Measurements from ENCODE around the gene CBLC. TPM values are rescaled to one million over a fixed set of nuclear protein-coding genes. Genes with fewer than 3 reads are reported as not detected.

Gene CBLC
- total RNA-seq, 1 donor from 2014 or later = not detected

DNA sequence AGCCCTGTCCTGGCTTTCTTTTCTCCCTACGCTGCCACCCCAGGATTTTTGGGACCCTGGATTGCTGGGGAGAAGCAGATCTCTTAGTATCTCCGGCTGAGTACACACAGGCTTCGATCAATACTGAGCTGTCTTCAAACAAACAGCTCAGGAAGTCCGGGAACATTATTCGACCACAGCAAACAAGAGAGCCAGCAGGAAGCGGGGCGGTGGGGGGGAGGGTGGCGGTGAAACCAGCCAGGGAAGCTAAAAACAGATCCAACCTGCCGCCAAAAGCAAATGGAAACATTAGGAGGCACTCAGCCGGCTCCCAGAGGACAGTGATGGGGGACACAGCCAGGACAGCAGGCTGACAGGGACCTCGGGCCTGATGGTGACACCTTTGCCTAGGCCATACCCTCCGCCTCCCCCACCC lies 19.0 kb downstream of the CBLC start:
- DNase-seq (ENCODE audit: extremely low read depth, low read depth, low spot score) = no peak

DNA sequence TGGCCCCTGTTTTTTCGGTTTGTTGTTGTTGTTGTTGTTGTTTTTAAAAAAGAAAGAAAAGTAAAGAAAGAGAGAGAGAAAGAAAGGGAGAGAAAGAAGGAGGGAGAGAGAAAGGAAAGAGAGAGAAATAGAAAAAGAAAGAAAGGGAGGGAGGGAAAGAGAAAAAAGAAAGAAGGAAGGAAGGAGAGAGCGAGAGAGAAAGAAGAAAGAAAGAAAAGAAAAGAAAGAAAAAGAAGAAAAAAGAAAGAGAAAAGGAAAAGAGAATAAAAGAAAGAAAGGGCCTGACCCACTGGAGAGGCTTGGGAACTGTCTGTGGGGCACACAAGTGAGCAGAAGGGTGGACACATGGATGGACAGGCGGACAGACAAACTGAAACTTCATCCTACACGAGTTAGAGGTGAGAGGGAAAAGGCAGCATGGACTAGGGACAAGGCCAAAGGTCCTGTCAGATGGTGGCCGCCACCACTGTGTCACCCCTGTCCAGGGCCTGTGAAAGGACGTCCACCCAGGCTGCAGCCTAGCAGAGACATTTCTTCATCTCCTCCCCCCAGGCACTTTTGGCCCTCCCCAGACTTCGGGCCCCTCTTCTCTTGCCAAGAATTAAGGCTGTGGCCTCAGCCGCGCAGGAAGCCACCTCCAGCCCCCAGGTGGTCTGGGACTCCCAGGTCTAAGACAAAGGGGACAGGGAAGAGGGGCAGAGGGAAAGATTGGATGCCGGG lies 22.1 kb downstream of the CBLC start:
- DNase-seq (ENCODE audit: extremely low read depth, low read depth, low spot score) = no peak

DNA sequence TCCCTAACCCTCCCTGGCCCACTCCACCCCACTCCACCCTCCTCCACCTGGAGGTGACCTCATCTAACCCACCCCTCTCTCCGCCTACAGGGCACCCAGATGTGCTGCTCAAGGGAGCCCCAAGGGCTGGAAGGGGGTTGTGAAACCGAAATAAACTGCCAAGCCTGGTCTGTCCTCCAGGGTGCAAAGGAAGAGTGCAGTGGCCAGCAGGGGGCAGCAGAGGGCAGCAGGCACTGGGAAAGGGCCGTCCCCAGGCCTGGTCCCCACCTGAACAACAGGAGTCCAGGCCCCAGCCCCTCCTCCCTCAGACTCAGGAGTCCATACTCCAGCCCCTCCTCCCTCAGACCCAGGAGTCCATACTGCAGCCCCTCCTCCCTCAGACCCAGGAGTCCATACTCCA lies 22.8 kb downstream of the CBLC start:
- no peak for DNase-seq (ENCODE audit: extremely low read depth, low read depth, low spot score)

DNA sequence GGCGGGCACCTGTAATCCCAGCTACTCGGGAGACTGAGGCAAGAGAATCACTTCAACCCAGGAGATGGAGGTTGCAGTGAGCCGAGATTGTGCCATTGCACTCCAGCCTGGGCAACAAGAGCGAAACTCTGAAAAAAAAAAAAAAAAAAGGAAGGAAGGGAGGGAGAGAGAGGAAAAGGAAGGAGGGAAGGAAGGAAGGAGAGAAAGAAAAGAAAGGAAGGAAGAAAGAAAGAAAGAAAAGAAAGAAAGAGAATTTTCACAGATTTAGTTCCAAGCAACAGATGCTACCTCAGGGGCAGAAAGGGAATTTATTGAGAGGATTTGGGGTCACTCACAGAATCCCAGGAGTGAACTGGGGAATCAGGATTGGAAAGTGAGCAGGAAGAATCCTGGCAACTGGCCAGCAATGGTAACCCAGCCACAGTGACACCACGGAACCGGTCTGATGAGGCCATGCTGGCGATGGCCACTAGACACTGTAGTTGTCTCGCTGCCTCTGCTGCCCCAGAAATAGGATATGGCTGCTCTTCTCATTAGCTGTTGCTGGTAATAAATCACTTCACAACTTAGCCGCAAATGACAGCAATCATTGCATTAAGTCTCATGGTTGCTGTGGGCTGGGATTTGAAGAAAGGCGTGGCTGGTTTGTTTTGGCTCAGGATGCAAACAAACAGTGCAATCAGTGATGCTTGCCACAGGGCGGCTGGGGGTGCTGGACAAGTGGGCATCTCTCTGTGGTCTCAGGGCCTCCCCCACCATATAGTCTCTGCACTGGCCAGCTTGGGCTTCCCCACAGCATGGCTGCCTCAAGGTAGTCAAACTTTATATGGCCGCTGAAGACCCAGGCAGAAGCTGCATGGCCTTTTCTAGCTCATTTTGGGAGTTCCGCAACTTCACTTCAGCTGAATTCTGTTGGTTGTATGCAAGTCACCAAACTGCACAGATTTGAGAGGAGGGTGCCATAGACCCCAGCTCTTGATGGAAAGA lies 26.0 kb downstream of the CBLC start:
- no peak for DNase-seq (ENCODE audit: extremely low read depth, low read depth, low spot score)

DNA sequence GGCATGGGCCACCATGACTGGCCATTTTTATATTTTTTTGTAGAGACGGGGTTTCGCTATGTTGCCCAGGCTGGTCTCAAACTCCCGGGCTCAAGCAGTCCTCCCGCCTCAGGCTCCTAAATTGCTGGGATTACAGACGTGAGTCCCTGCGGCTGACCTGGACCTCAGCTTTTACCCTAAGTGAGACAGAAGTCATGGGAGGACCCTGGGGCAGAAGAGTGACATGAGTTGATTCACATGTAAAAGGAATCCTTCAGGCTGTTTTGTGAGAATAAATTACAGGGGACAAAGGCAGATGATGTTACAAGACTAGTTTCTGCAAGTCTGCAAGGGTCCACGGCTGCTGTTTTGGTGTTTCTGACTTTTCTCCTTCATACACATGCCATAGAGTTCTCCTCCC lies 28.6 kb downstream of the CBLC start:
- no peak for DNase-seq (ENCODE audit: extremely low read depth, low read depth, low spot score)

DNA sequence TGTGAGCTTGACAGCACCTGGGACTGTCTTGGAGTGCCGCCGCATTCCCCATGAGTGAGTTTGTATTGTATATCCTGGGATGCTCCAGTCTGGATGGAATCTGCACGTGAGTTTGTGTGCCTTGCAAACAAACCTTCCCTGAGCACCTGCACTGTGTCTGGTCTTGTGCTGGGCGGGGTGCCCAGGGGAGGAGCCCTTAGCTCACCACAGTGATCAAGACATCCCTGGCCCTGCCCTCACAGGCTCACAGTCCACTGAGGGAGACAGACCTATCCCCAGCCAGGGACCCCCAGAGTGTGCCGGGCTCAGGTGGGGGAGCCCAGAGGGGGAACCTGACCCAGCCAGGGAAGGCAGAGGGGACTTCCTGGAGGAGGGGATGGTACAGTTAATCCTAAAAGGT lies 29.5 kb downstream of the CBLC start:
- DNase-seq (ENCODE audit: extremely low read depth, low read depth, low spot score) = no peak

DNA sequence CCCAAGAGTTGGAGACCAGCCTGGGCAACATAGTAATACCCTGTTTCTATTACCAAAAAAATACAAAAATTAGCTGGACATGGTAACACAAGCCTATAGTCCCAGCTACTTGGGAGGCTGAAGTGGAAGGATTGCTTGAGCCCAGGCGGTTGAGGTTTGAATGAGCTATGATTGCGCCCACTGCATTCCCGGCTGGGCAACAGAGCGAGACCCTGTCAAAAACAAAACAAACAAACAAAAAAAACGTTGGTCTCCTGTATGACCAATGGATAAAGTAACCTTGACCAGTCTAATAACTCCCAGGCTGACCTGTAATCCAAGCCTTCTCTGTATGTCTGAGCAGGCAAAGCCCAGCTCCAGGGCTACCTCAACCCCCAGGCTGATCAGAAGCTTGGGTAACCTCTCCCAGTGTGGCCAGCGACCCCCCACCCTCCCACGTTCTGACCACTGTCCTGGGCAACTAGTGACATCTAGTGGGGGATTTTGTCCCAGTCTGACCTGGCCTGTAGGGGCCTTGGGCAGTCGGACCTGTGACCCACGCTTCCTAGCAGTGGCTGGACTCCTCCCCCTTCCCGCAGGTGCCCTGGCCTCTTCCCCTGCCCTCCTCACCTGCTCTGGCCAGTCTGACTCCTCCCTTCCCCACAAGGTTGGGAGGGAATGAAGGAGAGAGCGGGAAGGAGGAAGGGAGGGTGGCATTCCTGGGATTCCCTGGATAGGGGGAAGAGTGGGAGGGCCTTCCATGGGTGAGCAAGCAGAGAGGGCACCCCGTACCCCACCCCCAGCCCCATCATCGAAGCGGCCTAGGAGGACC lies 30.2 kb downstream of the CBLC start:
- no peak for DNase-seq (ENCODE audit: extremely low read depth, low read depth, low spot score)

DNA sequence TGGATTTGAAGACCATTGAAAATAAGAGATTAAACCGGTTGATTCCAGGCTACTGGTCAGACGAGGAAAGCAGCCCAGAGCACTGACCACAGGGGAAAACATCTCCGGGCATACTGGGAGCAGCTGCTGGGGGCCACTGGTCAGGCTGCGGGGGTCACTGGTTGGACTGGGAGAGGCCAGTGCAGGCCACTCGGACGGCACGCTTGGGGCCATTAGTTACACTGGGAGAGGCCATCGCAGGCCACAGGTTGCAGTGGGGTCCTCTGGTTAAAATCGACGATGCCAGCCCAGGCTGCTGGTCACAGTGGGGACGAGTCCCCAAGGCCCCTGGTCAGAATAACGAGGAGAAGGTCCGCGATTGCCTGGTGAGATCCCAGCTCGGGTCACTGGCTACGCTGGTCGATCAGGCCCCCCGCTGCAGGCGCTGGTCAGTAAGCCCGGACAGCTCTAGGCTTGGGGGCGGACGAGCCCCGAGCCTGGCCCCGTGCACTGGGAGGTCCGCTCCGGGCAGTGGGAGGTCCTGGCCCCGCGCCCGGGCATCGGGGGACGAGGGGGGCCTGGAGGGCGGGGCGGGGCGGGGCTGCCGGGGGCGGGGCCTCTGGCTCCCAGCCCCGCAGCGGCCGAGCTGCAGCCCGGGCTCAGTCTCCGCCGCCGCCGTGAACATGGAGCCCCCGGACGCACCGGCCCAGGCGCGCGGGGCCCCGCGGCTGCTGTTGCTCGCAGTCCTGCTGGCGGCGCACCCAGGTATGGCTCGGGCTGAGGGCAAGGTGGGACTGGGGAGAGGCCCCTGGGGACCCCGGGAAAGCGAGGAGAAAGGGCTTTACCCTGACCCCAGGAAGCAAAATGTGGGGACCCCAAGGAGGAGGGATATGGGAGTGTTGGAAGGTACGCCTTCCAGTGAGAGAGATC lies 31.0 kb downstream of the CBLC start, which contains the start of gene BCAM:
TSS of gene BCAM (plus strand) at position 641 of the 909 bp plus-strand sequence. CDS start at position 663, 22 bp downstream.
- DNase-seq (ENCODE audit: extremely low read depth, low read depth, low spot score) = no peak

DNA sequence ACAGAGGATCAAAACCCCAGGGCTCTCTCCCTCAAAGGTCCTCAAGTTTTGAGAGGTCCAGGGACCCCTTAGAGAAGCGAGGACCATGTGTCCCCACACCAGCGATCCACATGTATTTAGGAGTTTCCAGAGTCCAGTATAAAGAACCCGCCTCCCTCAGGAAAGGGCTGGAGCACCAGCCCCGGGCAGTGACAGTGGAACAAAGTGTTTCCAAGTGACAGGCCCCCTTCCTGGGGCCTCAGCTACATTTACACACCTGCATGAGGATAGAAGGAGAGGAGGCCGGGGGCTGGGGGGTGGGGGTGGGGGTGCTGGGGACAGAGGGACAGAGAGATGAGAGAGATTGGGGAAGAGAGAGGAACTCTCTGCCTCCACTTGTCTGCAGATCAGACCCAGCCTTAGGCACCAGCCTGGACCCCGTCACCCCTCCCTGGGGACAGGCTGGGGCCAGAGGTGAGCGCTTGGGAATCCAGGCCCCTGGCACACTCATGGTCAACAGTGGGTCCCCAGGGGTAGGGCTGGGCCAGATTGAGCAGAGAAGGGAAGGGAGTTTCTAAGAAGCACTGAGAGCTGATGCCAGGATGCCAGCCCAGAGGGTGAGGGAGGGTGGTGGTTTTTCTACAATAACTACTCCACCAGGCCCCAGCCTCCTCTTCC lies 32.0 kb downstream of the CBLC start:
- DNase-seq (ENCODE audit: extremely low read depth, low read depth, low spot score) = no peak

DNA sequence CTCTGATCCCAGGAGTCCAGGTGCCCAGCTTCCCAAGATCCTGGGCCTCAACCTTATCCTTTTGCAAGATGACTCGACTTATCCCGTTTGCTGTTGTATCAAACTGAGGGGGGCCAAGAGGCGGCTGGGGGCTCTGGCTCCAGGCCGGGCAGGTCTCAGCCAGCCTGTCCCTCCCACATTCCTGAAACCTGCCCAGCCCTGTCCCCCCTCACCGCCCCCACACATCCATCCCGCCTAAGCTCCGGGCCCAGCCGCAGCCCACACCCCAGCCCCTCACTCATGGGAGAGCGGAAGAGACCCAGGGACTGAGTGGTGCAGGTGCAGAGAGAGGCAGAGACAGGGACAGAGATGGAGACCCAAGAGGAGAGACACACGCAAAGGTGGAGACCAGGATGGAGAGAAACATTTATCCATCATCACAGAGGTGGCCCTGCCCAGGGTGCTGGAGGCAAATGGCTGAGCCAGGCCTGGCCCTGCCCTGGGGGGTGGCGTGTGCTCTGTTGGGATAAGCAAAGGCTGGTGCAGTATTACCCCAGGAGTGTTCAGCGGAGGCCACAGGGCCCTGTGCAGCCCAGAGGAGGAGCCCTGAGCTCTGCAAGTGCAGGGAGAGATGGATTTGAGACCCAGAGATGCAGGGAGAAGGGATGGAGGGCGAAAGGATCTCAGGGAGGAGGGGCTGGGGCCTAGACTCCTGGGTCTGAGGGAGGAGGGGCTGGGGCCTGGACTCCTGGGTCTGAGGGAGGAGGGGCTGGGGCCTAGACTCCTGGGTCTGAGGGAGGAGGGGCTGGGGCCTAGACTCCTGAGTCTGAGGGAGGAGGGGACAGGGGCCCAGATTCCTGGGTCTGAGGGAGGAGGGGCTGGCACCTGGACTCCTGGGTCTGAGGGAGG lies 32.8 kb downstream of the CBLC start:
- DNase-seq (ENCODE audit: extremely low read depth, low read depth, low spot score) = no peak

DNA sequence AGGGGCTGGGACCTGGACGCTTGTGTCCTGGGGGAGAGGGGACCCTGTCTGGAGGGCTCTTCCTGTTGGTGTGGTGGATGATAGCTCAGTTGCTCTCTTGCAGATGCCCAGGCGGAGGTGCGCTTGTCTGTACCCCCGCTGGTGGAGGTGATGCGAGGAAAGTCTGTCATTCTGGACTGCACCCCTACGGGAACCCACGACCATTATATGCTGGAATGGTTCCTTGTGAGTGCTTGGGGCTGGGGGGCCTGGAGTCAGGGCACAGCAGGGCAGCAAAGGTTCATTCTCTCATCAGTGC lies 33.4 kb downstream of the CBLC start:
- DNase-seq (ENCODE audit: extremely low read depth, low read depth, low spot score) = no peak

DNA sequence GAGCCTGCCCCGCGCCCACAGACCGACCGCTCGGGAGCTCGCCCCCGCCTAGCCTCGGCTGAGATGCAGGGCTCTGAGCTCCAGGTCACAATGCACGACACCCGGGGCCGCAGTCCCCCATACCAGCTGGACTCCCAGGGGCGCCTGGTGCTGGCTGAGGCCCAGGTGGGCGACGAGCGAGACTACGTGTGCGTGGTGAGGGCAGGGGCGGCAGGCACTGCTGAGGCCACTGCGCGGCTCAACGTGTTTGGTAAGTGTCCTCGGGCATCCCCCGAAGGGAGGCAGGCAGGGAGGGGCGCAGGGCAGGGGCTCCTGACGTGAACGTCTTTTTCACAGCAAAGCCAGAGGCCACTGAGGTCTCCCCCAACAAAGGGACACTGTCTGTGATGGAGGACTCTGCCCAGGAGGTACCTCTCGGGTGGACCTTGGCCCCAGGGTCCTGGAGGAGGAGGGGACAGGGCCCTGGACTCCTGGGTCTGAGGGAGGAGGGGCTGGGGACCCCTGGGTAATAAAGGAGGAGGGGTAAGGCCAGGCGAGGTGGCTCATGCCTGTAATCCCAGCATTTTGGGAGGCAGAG lies 34.5 kb downstream of the CBLC start:
- DNase-seq (ENCODE audit: extremely low read depth, low read depth, low spot score) = no peak

DNA sequence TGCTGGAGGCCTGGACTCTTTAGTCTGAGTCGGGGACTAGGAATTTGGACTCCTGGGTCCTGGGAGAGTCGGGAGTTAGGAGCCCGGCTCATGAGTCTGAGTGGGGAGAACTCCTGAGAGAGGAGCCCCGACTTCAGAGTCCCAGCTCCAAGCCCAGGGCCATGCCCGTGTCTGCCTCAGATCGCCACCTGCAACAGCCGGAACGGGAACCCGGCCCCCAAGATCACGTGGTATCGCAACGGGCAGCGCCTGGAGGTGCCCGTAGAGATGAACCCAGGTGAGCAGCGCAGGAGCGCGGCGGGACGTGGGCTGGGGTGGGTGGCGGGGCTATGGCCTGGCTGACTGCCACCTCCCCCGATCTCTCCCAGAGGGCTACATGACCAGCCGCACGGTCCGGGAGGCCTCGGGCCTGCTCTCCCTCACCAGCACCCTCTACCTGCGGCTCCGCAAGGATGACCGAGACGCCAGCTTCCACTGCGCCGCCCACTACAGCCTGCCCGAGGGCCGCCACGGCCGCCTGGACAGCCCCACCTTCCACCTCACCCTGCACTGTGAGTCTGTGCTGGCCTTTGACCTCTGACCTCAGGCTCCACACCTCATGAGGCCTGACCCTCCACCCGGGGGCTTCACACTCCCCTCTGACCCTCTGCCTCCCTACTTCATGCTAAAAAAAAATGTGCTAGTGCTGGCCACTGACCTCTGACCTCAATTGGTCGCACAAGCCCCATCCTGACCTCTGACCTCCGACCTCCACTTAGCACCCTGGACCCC lies 35.6 kb downstream of the CBLC start:
- no peak for DNase-seq (ENCODE audit: extremely low read depth, low read depth, low spot score)

DNA sequence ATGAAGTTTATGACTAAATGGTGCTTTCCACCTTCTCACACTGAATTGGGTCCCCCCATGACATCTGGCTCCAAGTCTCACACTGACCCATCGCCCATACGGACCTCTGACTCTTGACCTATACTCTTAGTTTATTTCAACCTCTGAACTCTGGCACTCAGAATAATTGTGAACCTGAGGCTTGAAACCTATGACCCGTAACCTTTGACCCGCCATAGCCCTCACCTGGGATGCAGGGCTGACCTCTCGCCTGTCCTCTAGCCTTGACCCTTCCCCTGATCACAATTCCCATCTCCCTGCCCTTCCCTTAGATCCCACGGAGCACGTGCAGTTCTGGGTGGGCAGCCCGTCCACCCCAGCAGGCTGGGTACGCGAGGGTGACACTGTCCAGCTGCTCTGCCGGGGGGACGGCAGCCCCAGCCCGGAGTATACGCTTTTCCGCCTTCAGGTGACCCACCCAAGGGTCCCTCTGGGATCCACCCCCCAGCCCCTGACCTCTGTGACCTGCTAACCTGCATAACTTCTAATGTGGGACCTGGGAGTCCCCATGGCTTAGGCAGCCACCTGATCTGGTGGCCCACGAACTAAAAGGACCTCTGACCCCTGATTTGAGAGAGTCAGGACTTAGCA lies 36.3 kb downstream of the CBLC start:
- DNase-seq (ENCODE audit: extremely low read depth, low read depth, low spot score) = no peak

DNA sequence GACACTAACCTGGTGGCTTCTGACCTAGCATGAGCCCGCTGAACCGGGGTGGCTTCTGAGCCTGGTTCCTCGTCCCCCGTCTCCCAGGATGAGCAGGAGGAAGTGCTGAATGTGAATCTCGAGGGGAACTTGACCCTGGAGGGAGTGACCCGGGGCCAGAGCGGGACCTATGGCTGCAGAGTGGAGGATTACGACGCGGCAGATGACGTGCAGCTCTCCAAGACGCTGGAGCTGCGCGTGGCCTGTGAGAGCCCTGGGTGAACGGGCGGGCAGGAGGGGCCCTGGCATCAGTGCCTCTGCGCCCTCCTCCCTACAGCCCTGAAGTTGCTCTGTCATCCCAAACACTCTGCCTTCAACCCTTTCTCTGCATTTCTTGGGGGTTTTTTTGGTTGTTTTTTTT lies 36.8 kb downstream of the CBLC start:
- no peak for DNase-seq (ENCODE audit: extremely low read depth, low read depth, low spot score)

DNA sequence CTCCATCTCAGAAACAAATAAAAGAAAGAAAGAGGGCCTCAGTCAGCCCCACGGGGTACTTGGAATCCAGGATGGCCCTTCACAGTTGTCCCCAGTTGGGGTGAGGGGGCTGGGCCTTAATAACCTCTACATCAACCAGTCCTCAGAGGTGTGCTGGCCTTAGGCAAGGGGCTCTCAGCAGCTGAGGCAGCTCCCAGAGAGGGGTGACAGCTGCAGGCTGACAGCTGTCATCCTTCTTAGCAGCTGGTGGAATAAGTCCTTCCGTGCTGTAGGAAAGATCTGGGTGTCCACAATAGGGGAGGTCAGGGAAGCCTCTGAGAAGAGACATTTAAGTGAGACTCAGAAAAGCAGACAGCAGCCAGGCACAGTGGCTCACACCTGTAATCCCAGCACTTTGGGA lies 38.6 kb downstream of the CBLC start:
- DNase-seq (ENCODE audit: extremely low read depth, low read depth, low spot score) = no peak

All from glomerular endothelial cell (primary cell).